Esophagus muscularis mucosa (tissue), 4 donors: Measurements from ENCODE around the gene RIMS3. TPM values are rescaled to one million over a fixed set of nuclear protein-coding genes. Genes with fewer than 3 reads are reported as not detected.

Experiments
- DNase-seq: peaks from one replicate; pipeline ENCODE4 v3.0.0-alpha.2; 2017; ENCODE audit errors: extremely low spot score
- H3K27ac ChIP-seq, 4 donors: fragments of 200-600 bp; sonication (generic); replicated peaks in 1 of 4; 1 replicate in 3 of 4; 2 replicates in 1 of 4; pipeline ENCODE4 v1.5.1; 2016 to 2019; ENCODE audit warnings: mild to moderate bottlenecking in 1 of 4
- H3K27me3 ChIP-seq, 4 donors: fragments of 200-600 bp; sonication (generic); one replicate each; pipeline versions ENCODE4 v1.5.1 to v1.6.0; 2016 to 2019
- H3K36me3 ChIP-seq, 4 donors: fragments of 200-600 bp; sonication (generic); one replicate each; pipeline ENCODE4 v1.5.1; 2016 to 2019
- H3K4me1 ChIP-seq, 4 donors: fragments of 200-600 bp; sonication (generic); one replicate each; pipeline ENCODE4 v1.5.1; 2016 to 2019
- H3K4me3 ChIP-seq, 4 donors: fragments of 200-600 bp; sonication (generic); 1 replicate in 2 of 4; 2 replicates in 2 of 4; pipeline ENCODE4 v1.5.1; 2016 to 2019; ENCODE audit warnings: mild to moderate bottlenecking in 4 of 4, moderate library complexity in 1 of 4
- H3K9me3 ChIP-seq, 4 donors: fragments of 200-600 bp; sonication (generic); 1 replicate in 3 of 4; 2 replicates in 1 of 4; pipeline ENCODE4 v1.5.1; 2016 to 2019
- CTCF ChIP-seq, 3 experiments: fragments of 200-600 bp in 2 of 3; fragments of 450-650 bp in 1 of 3; sonication (generic) in 2 of 3; IDR thresholded peaks; one replicate each; pipeline ENCODE4 v1.5.1; 2017 to 2019; ENCODE audit warnings: antibody characterized with exemption in 3 of 3, mild to moderate bottlenecking in 2 of 3, moderate library complexity in 1 of 3
- EP300 ChIP-seq: sonication (generic); formaldehyde crosslinking; IDR thresholded peaks from one replicate; pipeline ENCODE4 v1.6.1; 2017; ENCODE audit warnings: antibody characterized with exemption
- POLR2A ChIP-seq: fragments of 450-650 bp; IDR thresholded peaks from one replicate; pipeline ENCODE4 v1.6.1; 2017; ENCODE audit warnings: antibody characterized with exemption, moderate library complexity, mild to moderate bottlenecking, low read depth
- POLR2AphosphoS5 ChIP-seq, 2 donors: sonication (generic); formaldehyde crosslinking; IDR thresholded peaks; one replicate each; pipeline ENCODE4 v1.6.1; 2017; ENCODE audit warnings: antibody characterized with exemption in 2 of 2
- WGBS: methylation state at CpG from one replicate; pipeline ENCODE4 v1.1.5; 2018; 5-methylcytosine and 5-hydroxymethylcytosine counted together
- intact Hi-C: fragments of 100-400 bp; cut with DNase I; formaldehyde crosslinking; loops from one replicate; pipeline ENCODE4 v1.15.1; 2023
- total RNA-seq, 4 donors: library from RNA; depleted of rRNA; stranded (reverse); fragments of >200 nt; gene quantifications; one replicate each; pipeline versions ENCODE4 v1.1.0 to v1.2.1, GENCODE V29; 2016

The RIMS3 gene
- 10 to 100 TPM in 2 of 4 donors, 1 to 10 TPM in 2; 5.4 to 15.7 (median 9.2) TPM for total RNA-seq

- no peaks in the 10 kb centered on the region for H3K27me3 ChIP-seq
- intact Hi-C loops = loop anchor here (5.0 kb wide), 2 partner anchors 48 to 182 kb away; no protein-coding TSS in a partner anchor
- no peaks in the 10 kb centered on the region for H3K9me3 ChIP-seq
- 2% methylated on average over 8 of the region's 59 CpGs for WGBS
- H3K4me1 ChIP-seq = peaks cover 11 to 52% (median 40%) of the 10 kb centered on the region in 4 donors
- TF ChIP-seq POLR2AphosphoS5 (IDR thresholded peaks at IDR 0.05) (peak; percentile 39 to 58), EP300 (no peak), CTCF (IDR thresholded peaks at IDR 0.05) (no peak), POLR2A (no peak)
- H3K27ac ChIP-seq = peak within 1 kb of the TSS; percentile 58 to 75 (median 73)
- no peaks in the 10 kb centered on the region for H3K36me3 ChIP-seq
- DNase-seq = no peak
- peak within 1 kb of the TSS; percentile 67 to 83 (median 74) for H3K4me3 ChIP-seq
Measured at GRCh38 chr1:40665335-40666171, at the start of gene RIMS3. TSS of gene RIMS3 (minus strand) at chr1:40665682. CDS start at chr1:40641925, 23,757 bp downstream.

- peaks cover 56 to 97% (median 88%) of the 10 kb centered on the region in 4 donors for H3K4me1 ChIP-seq
- no peak for DNase-seq
- no peaks in the 10 kb centered on the region for H3K9me3 ChIP-seq
- H3K4me3 ChIP-seq = no peak overlapping the region
- H3K36me3 ChIP-seq = no peaks in the 10 kb centered on the region
- TF ChIP-seq POLR2A = no peak
- no peak for TF ChIP-seq POLR2AphosphoS5 (IDR thresholded peaks at IDR 0.05)
- no peak for TF ChIP-seq CTCF (IDR thresholded peaks at IDR 0.05)
- TF ChIP-seq EP300 = no peak
- no peaks in the 10 kb centered on the region for H3K27me3 ChIP-seq
- H3K27ac ChIP-seq = peak overlapping the region; percentile 80 to 84 (median 82)
- intact Hi-C loops = no loop called here
Measured at GRCh38 chr1:40712997-40713396, 47.5 kb upstream of the RIMS3 start.

GRCh38 chr1:40712405-40712944 lies 47.0 kb upstream of the RIMS3 start:
- Histone ChIP-seq H3K4me3 (no peak overlapping the region), H3K27me3 (no peaks in the 10 kb centered on the region), H3K36me3 (no peaks in the 10 kb centered on the region), H3K9me3 (no peaks in the 10 kb centered on the region), H3K4me1 (peaks cover 52 to 92% (median 83%) of the 10 kb centered on the region in 4 donors), H3K27ac (peak overlapping the region; percentile 80 to 84 (median 82))
- DNase-seq = no peak
- intact Hi-C loops = no loop called here
- WGBS = 66% methylated on average over 5 of the region's 5 CpGs
- no peak for TF ChIP-seq POLR2AphosphoS5 (IDR thresholded peaks at IDR 0.05)
- no peak for TF ChIP-seq POLR2A
- TF ChIP-seq CTCF (IDR thresholded peaks at IDR 0.05) = no peak
- no peak for TF ChIP-seq EP300

GRCh38 chr1:40711465-40712404 lies 46.3 kb upstream of the RIMS3 start:
- no peak for DNase-seq
- no peaks in the 10 kb centered on the region for H3K27me3 ChIP-seq
- no peaks in the 10 kb centered on the region for H3K9me3 ChIP-seq
- no peaks in the 10 kb centered on the region for H3K36me3 ChIP-seq
- H3K4me1 ChIP-seq = peaks cover 47 to 85% (median 77%) of the 10 kb centered on the region in 4 donors
- intact Hi-C loops = no loop called here
- peak overlapping the region; percentile 80 to 84 (median 82) for H3K27ac ChIP-seq
- peak overlapping the region; percentile 52 to 70 (median 62) for H3K4me3 ChIP-seq
- WGBS = 5% methylated on average over 3 of the region's 3 CpGs
- TF ChIP-seq CTCF (IDR thresholded peaks at IDR 0.05) = no peak
- TF ChIP-seq EP300 = no peak
- no peak for TF ChIP-seq POLR2A
- TF ChIP-seq POLR2AphosphoS5 (IDR thresholded peaks at IDR 0.05) = no peak
